HL-60 (cell line): ENCODE data around the gene NOBOX.

ENCODE experiments used
- DNase-seq, 2 experiments: peaks; one replicate each; pipeline ENCODE4 v3.0.0-alpha.2; 2010 to 2020; ENCODE audit warnings: low read depth in 1 of 2, low spot score in 1 of 2
- H3K27ac ChIP-seq: fragments of 250-450 bp; sonication (Bioruptor Pico); replicated peaks from 2 replicates; pipeline ENCODE4 v1.5.1; 2020; ENCODE audit warnings: mild to moderate bottlenecking, moderate library complexity
- H3K27me3 ChIP-seq: fragments of 250-450 bp; sonication (Bioruptor Pico); 2 replicates; pipeline ENCODE4 v1.5.1; 2021; ENCODE audit warnings: mild to moderate bottlenecking, moderate library complexity; ENCODE audit not compliant: insufficient read depth, poor library complexity, severe bottlenecking
- H3K4me3 ChIP-seq: replicated peaks from 2 replicates; pipeline ENCODE4 v1.5.1; 2011; ENCODE audit warnings: mild to moderate bottlenecking, control low read depth, low read length; ENCODE audit not compliant: insufficient read depth
- GABPA ChIP-seq: IDR thresholded peaks from 2 replicates; pipeline ENCODE4 v1.6.1; 2012; ENCODE audit warnings: low read depth
- POLR2AphosphoS5 ChIP-seq: IDR thresholded peaks from 2 replicates; pipeline ENCODE4 v1.6.1; 2012; ENCODE audit warnings: low read depth
- REST ChIP-seq: IDR thresholded peaks from 2 replicates; pipeline ENCODE4 v1.6.1; 2012; ENCODE audit warnings: low read depth; ENCODE audit not compliant: insufficient replicate concordance
- SPI1 ChIP-seq: IDR thresholded peaks from 2 replicates; pipeline ENCODE4 v1.6.1; 2012; ENCODE audit warnings: low read depth, mild to moderate bottlenecking, borderline replicate concordance
- TF ChIP-seq, protein P1 (sequence below): IDR thresholded peaks from one replicate; pipeline ENCODE4 v1.5.1; 2011; ENCODE audit warnings: low read length, control low read depth, inconsistent platforms; ENCODE audit not compliant: insufficient read depth

Gene NOBOX

DNA sequence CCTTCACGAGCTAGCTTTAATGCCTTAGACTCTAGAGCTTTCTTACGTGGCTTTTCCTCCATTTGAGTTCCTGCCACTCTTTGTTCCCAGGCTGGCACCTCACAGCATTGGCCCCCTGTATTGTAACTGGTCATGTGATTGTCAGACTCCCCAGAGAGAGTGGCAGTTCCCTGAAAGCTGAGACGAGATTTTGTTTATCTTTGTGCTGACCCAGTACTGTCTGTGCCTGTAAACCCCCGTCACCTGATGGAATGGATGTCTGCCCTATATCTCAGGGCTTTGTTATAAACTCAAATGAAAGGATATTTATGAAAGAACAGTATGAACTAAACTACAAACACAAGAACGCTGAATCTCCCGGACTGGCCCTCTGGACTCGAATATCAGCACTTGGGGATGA, 13.0 kb downstream of the NOBOX start:
- no peak overlapping the region for H3K27ac ChIP-seq
- H3K4me3 ChIP-seq: no peak overlapping the region
- no peaks in the 10 kb centered on the region for H3K27me3 ChIP-seq
- no peak for DNase-seq
- no peak for TF ChIP-seq GABPA
- TF ChIP-seq SPI1: no peak
- TF ChIP-seq, protein P1, sequence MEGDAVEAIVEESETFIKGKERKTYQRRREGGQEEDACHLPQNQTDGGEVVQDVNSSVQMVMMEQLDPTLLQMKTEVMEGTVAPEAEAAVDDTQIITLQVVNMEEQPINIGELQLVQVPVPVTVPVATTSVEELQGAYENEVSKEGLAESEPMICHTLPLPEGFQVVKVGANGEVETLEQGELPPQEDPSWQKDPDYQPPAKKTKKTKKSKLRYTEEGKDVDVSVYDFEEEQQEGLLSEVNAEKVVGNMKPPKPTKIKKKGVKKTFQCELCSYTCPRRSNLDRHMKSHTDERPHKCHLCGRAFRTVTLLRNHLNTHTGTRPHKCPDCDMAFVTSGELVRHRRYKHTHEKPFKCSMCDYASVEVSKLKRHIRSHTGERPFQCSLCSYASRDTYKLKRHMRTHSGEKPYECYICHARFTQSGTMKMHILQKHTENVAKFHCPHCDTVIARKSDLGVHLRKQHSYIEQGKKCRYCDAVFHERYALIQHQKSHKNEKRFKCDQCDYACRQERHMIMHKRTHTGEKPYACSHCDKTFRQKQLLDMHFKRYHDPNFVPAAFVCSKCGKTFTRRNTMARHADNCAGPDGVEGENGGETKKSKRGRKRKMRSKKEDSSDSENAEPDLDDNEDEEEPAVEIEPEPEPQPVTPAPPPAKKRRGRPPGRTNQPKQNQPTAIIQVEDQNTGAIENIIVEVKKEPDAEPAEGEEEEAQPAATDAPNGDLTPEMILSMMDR: no peak
- TF ChIP-seq REST: no peak

DNA sequence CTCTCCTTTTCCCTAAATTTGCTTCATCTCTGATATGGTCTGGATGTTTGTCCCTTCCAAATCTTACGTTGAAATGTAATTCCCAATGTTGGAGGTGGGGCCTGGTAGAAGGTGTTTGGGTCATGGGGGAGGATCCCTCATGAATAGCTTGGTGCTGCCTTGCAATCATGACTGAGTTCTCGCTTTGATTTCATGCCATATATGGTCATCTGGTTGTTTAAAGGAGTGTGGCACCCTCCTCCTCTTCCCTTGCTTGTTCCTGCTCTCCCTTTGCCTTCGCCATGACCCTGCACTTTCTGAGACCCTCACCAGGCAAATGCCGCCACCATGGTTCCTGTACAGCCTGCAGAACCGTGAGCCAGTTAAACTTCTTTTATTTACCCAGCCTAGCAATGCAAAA, 14.5 kb downstream of the NOBOX start:
- no peak overlapping the region for H3K4me3 ChIP-seq
- TF ChIP-seq POLR2AphosphoS5 (no peak), REST (no peak), GABPA (no peak), SPI1 (no peak)
- TF ChIP-seq, protein P1: no peak
- no peak for DNase-seq
- no peaks in the 10 kb centered on the region for H3K27me3 ChIP-seq
- no peak overlapping the region for H3K27ac ChIP-seq

DNA sequence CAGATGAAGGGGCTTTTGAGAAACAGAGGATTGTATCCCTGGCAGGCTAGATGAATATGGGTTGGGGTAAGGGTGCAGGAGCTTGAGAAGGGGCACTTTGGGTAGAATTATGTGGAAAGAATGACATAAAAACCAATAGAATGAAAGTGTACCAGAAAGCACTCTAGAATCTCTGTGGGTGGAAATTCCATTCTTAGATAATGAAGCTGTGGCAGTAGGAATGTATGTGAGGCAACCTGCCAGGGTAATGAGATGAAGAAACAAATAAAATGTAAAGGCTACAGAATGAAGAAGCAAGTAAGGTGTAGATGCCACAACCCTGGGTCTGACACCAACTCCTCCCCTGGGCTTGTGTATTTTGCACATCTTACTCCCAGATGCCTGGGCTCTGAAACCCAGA, 16.8 kb downstream of the NOBOX start:
- TF ChIP-seq GABPA (no peak), POLR2AphosphoS5 (no peak), REST (no peak)
- TF ChIP-seq, protein P1: no peak
- no peak overlapping the region for H3K27ac ChIP-seq
- no peak overlapping the region for H3K4me3 ChIP-seq
- H3K27me3 ChIP-seq: no peaks in the 10 kb centered on the region
- DNase-seq: no peak
